HepG2 (cell line): ENCODE measurements around the gene UBQLN4. TPM values are rescaled to one million over a fixed set of nuclear protein-coding genes. Genes with fewer than 3 reads are reported as not detected.

ENCODE experiments used
- AHDC1 ChIP-seq: sonication (generic); formaldehyde crosslinking; IDR thresholded peaks from 2 replicates; pipeline ENCODE4 v1.5.1; 2020; ENCODE audit warnings: mild to moderate bottlenecking, missing genetic modification reagents, borderline replicate concordance
- E2F1 ChIP-seq: sonication (generic); formaldehyde crosslinking; IDR thresholded peaks from 2 replicates; pipeline ENCODE4 v1.5.0; 2020; ENCODE audit warnings: missing genetic modification reagents
- GATA4 ChIP-seq: sonication (generic); IDR thresholded peaks from 2 replicates; pipeline ENCODE4 v1.6.1; 2016; ENCODE audit warnings: antibody characterized with exemption, low read depth, borderline replicate concordance
- HDAC1 ChIP-seq: sonication (generic); formaldehyde crosslinking; IDR thresholded peaks from 2 replicates; pipeline ENCODE4 v1.5.1; 2020; ENCODE audit warnings: mild to moderate bottlenecking, missing genetic modification reagents
- HDAC2 ChIP-seq: sonication (generic); formaldehyde crosslinking; IDR thresholded peaks from 2 replicates; pipeline ENCODE4 v1.4.0; 2020; ENCODE audit warnings: missing genetic modification reagents
- PRMT3 ChIP-seq: sonication (generic); formaldehyde crosslinking; IDR thresholded peaks from 2 replicates; pipeline ENCODE4 v1.8.1; 2022; ENCODE audit warnings: low read depth, mild to moderate bottlenecking, moderate library complexity, missing genetic modification reagents, borderline replicate concordance
- RXRA ChIP-seq: sonication (generic); formaldehyde crosslinking; IDR thresholded peaks from 2 replicates; pipeline ENCODE4 v1.5.1; 2020; ENCODE audit warnings: missing genetic modification reagents
- RXRB ChIP-seq: IDR thresholded peaks from 2 replicates; pipeline ENCODE4 v1.6.1; 2016; ENCODE audit warnings: borderline replicate concordance, missing genetic modification reagents, missing compliant biosample characterization
- THAP7 ChIP-seq: sonication (generic); formaldehyde crosslinking; IDR thresholded peaks from 2 replicates; pipeline ENCODE4 v1.8.1; 2023; ENCODE audit warnings: mild to moderate bottlenecking, missing genetic modification reagents
- ZBTB7B ChIP-seq: sonication (generic); formaldehyde crosslinking; IDR thresholded peaks from 2 replicates; pipeline ENCODE4 v1.4.0; 2020; ENCODE audit warnings: missing genetic modification reagents
- ZMAT3 ChIP-seq: sonication (generic); formaldehyde crosslinking; conservative IDR thresholded peaks from 2 replicates; pipeline ENCODE4 v1.7.0; 2021; ENCODE audit warnings: missing genetic modification reagents
- ZSCAN9 ChIP-seq: IDR thresholded peaks from 2 replicates; pipeline ENCODE4 v1.6.1; 2016; ENCODE audit warnings: borderline replicate concordance
- polyA plus RNA-seq, 8 experiments: library from polyadenylated mRNA; depleted of rRNA in 3 of 8; stranded (reverse) in 7 of 8; unstranded in 1 of 8; fragments of >200 nt; fragmentation: Illumina TruSeq in 4 of 8; extraction: Trizol in 4 of 8; gene quantifications; 2 replicates each; pipeline versions ENCODE4 v1.2.1 to v1.2.3, GENCODE V29; 2011 to 2016; ENCODE audit warnings: low read depth in 4 of 8, missing spikeins in 1 of 8, mixed read lengths in 1 of 8; ENCODE audit not compliant: insufficient read depth in 1 of 8
- total RNA-seq, 5 experiments: library from RNA; depleted of rRNA; stranded (reverse); fragments of >200 nt; fragmentation: Illumina TruSeq; extraction: Trizol; gene quantifications; 2 replicates each; pipeline ENCODE4 v1.2.3, GENCODE V29; 2016; ENCODE audit warnings: low read depth in 1 of 5
- TF ChIP-seq, protein P1 (sequence below): sonication (generic); formaldehyde crosslinking; conservative IDR thresholded peaks from 2 replicates; pipeline ENCODE4 v1.8.0; 2022; ENCODE audit warnings: mild to moderate bottlenecking, moderate library complexity, missing genetic modification reagents
- TF ChIP-seq, protein P2 (sequence below): sonication (generic); formaldehyde crosslinking; IDR thresholded peaks from 2 replicates; pipeline ENCODE4 v1.5.0; 2020; ENCODE audit warnings: mild to moderate bottlenecking, missing genetic modification reagents, borderline replicate concordance

Gene UBQLN4
- total and polyA plus RNA-seq, 2 of the 13 experiments (the other 11 are each of a cell fraction or from before 2014, with no cell fraction given), result 31.5 to 39.8 TPM

- TF ChIP-seq, protein P1, sequence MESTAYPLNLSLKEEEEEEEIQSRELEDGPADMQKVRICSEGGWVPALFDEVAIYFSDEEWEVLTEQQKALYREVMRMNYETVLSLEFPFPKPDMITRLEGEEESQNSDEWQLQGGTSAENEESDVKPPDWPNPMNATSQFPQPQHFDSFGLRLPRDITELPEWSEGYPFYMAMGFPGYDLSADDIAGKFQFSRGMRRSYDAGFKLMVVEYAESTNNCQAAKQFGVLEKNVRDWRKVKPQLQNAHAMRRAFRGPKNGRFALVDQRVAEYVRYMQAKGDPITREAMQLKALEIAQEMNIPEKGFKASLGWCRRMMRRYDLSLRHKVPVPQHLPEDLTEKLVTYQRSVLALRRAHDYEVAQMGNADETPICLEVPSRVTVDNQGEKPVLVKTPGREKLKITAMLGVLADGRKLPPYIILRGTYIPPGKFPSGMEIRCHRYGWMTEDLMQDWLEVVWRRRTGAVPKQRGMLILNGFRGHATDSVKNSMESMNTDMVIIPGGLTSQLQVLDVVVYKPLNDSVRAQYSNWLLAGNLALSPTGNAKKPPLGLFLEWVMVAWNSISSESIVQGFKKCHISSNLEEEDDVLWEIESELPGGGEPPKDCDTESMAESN (CRISPR knock-in tag), result 0 out of 2 replicates have a peak, but pooled peaks have one; percentile 66
- TF ChIP-seq ZMAT3 (CRISPR knock-in tag) (peak; percentile 68; the same call in 1 of the 2 replicates), RXRB (CRISPR knock-in tag) (peak; percentile 96), RXRA (CRISPR knock-in tag) (peak; percentile 96), ZSCAN9 (CRISPR knock-in tag) (no peak), THAP7 (CRISPR knock-in tag) (no peak), HDAC2 (peak; percentile 89), ZBTB7B (CRISPR knock-in tag) (peak; percentile 86; the same call in 1 of the 2 replicates), HDAC1 (CRISPR knock-in tag) (peak; percentile 95), AHDC1 (peak; percentile 76; the same call in 1 of the 2 replicates), PRMT3 (CRISPR knock-in tag) (0 out of 2 replicates have a peak, but pooled peaks have one; percentile 64), GATA4 (peak; percentile 52; the same call in 1 of the 2 replicates), E2F1 (no peak)
- TF ChIP-seq, protein P2, sequence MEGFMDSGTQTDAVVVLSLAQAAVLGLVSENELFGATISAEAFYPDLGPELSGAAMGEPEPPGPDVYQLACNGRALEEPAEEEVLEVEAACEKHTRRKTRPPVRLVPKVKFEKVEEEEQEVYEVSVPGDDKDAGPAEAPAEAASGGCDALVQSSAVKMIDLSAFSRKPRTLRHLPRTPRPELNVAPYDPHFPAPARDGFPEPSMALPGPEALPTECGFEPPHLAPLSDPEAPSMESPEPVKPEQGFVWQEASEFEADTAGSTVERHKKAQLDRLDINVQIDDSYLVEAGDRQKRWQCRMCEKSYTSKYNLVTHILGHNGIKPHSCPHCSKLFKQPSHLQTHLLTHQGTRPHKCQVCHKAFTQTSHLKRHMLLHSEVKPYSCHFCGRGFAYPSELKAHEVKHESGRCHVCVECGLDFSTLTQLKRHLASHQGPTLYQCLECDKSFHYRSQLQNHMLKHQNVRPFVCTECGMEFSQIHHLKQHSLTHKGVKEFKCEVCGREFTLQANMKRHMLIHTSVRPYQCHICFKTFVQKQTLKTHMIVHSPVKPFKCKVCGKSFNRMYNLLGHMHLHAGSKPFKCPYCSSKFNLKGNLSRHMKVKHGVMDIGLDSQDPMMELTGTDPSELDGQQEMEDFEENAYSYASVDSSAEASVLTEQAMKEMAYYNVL (CRISPR knock-in tag), result peak; percentile 100
Observed at GRCh38 chr1:156086256-156086662, 32.7 kb upstream of the UBQLN4 start (continued).
